ENCODE results near the gene GRK7.

DNA sequence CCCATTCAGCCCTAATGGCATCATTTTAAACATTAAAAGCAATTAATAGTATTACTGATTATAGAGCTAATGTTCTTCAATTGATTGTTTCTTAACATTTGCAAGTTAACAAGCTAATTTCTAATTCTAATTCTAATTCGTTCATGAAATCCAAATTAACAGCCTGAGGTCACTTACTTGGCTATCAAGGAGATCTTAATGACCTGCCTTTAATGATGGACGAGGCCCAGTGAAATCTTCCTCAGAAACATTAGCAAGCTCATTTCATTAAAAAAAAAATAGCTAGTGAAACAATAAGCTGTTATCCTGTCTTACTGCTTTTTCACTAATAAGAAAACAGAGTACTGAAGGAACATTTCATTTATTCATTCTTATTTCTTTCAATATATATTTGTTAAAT, 40.6 kb upstream of the GRK7 start:
- no peak for TF ChIP-seq SUZ12 (IDR thresholded peaks at IDR 0.05; ENCODE audit: extremely low read depth, insufficient read depth, insufficient read length)
- no peak for TF ChIP-seq ZNF274 (IDR thresholded peaks at IDR 0.05; ENCODE audit: low read depth, low read length)
